Dedifferentiated amniotic fluid mesenchymal stem cell (primary cell): ENCODE data around the gene DNAH7.
A peak's percentile ranks its signal among the peaks of the same experiment; 100 is the strongest.

Source experiments
- DNase-seq: peaks from one replicate; pipeline ENCODE4 v3.0.0-alpha.2; 2016; ENCODE audit errors: extremely low spot score

The DNAH7 gene

DNA sequence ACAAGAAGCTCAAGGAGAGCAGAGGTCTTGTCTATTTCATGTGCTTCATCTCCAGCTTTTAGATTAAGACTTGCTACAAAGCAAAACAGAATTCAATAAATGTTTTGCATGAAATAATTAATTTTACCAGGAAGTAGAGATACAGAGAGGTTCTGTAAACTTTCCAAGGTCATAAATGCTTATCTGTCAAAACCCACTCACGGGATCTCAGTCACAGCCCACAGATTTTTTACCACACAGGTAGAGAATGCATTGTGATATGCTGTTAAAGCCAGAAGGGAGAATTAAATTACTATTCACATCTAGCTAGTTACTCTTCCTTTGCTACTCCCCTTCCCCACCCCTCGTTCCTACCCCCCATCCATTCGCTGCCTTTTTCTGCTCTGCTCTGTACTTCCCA lies 205.5 kb downstream of the DNAH7 start:
- DNase-seq: no peak

GRCh38 chr2:195861821-195862220 lies 206.8 kb downstream of the DNAH7 start:
- DNase-seq: no peak

DNA sequence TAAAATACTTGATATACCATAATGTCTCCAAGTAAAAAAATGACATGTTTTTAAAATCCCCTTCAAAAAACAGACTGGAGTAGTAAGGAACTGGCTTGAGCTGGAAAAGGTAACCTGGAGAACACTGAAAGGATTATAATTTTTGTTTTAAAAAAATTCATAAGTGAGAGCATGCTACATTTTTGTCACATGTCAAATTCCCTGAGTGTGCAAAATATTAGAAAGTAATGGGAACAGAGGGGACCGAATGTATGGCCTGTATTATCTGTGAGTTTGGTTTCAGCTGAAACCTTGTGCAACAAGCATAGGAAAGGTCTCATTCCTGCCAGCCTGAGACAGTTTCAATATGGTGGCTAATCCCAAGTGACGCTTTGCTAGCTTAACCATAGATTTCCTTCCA lies 209.1 kb downstream of the DNAH7 start:
- DNase-seq: no peak

GRCh38 chr2:195857132-195857531 lies 211.5 kb downstream of the DNAH7 start:
- no peak for DNase-seq

DNA sequence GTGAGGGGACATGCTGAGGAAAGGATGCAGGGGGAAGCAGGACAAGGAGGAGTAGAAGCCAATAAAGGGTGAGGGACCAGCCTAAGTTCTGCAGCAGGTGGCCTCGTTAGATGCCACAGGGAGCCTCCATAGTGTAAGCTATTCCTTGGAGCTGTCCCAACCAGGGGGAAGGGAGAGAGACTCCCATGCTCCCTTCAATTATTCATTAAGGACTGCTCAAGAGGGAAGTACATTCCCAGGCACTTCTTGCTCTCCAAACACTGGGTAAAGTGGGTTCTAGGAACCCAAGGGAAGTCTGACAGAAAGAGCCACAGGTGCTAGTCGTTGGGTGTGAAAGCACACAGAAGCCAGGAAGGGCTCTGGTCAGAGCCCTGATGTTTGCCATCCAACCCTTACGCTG lies 217.9 kb downstream of the DNAH7 start:
- no peak for DNase-seq

GRCh38 chr2:195848119-195848899 lies 220.3 kb downstream of the DNAH7 start:
- DNase-seq: no peak

GRCh38 chr2:195842932-195843331 lies 225.7 kb downstream of the DNAH7 start:
- no peak for DNase-seq

DNA sequence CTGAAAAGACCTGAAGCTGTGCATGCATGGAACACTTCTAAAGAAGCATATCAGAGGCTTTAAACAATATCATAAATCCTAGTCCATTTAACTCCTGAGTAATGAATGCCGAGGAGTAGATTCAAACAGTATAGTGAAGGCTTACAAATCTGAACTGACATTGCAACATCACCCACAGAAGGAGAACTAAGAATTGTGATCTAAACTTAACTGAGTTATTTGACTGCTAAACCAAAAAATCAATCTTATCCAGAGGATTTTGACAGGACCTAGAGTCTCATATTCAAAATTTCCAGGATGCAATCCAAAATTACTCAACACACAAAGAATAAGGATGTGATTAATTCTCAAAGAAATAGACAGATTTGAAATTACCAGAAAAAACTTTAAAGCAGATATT lies 230.6 kb downstream of the DNAH7 start:
- no peak for DNase-seq

GRCh38 chr2:195836002-195836401 lies 232.6 kb downstream of the DNAH7 start:
- DNase-seq: no peak

DNA sequence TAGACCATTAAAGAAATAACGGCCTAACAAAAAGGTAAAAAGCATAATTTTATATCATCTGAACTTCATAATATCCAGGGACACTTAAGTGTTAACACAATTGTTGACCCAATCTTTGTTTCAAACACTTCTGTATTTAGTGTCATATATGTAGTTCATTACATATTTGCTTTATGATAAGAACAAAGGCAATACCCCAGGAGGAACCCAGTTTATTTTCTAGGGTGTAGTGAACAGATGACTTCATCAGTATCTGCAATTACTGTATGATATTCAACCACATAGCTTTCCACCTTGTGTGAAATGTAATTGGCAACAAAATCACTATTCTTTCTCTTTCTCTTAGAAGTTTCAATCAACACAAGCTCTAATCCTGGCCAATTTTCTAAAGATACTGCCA lies 233.8 kb downstream of the DNAH7 start:
- DNase-seq: no peak

DNA sequence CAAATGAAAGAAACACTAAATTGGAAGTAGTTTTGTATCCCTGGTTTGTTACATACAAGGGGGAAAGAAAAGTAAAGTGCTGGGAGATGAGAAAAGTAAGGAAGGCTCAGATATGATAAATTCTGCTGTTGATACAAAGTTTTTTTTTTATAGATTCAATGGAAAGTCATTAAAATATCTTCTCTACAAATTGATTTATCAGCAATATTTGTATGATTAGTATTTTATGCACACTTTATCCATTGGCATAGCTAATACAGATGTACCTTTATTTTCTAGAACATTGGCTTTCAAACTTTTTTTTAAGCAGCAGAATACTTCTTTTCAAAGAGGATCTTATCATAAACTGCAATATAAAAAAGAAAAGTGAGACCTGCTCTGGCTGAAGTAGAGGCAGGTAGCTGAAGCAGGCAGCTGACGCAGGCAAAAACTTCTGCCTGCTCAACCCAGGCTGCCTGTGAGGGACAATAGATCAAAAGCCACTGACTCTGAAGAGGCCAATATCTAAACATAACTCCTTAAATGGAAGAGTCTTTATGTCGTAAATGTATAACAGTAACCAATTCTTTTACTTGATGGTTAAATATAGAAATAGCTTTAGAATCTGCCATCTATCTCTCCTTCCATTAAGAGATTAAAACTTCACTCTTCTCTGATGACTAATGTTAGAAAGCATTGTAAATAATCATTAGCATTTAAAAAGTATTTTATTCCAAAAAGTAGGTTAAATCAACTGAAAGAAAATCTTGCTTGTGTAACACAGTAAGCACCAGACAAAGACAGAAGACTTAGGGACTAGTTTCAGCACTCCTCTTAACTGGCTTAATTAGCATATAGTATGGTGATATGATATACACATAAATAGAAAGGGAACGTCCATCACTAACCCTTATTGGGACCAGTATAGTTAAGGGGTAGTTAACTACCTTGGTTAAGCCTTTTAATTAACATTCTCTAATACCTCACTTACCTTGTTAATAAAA lies 237.4 kb downstream of the DNAH7 start:
- no peak for DNase-seq

- no peak for DNase-seq
These were observed 244.2 kb downstream of the DNAH7 start for GRCh38 chr2:195824478-195824877.

DNA sequence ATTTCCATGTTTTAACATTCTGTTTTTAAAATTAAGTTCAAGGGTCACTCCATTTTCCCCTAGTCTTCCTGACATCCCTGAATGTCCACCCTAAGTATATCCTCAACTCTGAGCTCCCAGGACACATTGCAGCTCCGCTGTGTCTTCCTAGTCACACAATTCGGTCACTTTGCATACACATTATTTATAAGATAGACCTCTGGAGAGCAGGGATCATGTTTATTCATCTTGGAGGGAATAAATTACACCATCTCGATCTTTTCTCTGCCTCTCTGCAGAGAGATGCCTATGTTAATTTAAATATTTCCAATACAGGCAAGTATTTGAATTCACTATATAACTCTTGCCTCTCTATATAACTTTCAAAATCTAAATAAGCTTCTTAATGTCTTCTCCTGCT lies 245.4 kb downstream of the DNAH7 start:
- no peak for DNase-seq

DNA sequence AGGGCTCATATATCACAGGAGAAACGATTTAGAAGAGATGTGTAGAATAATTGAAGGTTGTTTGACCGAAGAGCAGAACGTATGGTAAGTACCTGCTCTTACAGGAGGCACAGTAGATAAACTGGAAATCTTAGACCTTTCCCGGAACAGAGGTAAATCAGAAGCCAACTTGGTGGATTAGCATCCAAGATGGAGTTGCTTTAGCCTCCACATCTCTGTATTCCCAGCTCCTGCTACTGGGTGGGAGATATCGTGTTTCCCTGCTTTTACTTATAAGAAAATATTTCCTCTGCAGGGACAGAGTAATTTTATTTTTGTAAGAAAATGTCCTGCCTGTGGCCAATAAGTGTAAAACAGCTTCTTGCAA lies 247.1 kb downstream of the DNAH7 start:
- DNase-seq: no peak

DNA sequence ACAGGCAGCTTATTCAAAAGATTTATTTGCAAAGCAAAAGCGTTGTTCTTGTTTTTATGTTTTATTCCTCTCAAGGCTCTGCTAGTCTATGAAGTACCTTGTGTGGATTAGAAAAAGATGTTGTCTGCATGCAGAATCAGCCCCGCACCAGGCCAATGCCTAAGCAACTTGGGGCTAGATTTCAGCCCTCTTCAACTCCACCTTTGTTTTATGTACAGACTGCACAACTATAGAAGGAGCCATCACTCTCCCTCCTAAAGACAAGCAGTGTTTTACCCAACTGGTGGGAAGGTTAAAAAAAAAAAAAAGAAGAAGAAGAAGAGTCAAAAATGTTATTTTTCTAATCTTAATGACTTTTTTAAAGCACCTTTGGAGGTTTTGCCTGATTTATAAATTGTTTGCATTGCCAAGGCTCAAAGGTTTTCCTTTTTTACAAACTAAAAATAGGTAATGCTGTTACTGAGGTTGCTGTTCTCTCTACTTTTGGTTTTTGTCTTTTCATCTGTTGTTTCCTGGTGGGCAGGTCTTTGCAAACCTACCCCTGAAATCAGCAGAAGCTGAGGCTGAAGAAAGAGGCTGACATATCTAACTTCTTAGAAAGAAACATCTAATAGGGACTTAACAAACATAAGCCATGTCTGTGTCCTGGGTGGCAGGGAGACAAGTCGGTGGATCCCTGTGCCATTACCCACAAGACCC lies 247.6 kb downstream of the DNAH7 start:
- DNase-seq: no peak

GRCh38 chr2:195820373-195820772 lies 248.3 kb downstream of the DNAH7 start:
- DNase-seq: peak; percentile 76

DNA sequence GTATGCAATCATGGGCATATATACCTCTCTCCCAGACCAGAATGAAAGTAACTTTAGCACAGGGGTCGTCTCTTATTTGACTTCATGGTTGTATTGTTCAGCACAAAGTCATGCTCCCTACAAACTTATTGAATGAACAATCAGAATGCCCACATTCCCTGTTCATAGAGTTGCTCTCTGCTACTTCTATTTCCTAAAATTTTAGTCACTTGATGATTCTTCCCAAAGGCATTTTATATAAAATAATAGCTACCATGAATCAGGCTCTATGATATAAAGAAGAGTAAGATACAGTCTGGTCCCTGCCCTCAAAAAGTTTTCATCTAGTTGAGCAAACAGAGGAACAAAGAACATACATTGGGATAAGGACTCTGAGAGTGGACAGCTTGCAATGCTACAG lies 249.4 kb downstream of the DNAH7 start:
- DNase-seq: no peak

- DNase-seq: no peak
These were observed 250.1 kb downstream of the DNAH7 start for GRCh38 chr2:195818526-195818925.

DNA sequence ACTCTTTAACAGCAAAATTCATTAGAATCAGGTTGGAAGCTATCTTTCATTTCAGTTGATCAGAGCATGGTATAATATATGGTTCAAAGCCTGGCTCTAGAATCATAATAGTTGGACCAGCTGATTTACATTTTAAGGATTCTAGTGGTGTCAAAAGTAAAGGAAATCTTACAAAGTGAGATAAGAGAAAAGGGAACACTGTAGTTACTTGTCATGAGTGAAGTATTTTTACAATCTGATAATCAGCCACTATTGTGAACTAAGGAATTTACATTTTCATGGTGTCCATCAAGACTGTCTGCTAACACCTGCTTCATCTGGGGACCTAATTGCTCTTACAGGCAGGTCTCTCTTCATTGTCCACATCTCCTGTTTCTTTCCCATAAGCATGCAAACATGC lies 250.5 kb downstream of the DNAH7 start:
- no peak for DNase-seq

GRCh38 chr2:195815083-195815482 lies 253.6 kb downstream of the DNAH7 start:
- DNase-seq: no peak

GRCh38 chr2:195813421-195813820 lies 255.2 kb downstream of the DNAH7 start:
- no peak for DNase-seq

DNA sequence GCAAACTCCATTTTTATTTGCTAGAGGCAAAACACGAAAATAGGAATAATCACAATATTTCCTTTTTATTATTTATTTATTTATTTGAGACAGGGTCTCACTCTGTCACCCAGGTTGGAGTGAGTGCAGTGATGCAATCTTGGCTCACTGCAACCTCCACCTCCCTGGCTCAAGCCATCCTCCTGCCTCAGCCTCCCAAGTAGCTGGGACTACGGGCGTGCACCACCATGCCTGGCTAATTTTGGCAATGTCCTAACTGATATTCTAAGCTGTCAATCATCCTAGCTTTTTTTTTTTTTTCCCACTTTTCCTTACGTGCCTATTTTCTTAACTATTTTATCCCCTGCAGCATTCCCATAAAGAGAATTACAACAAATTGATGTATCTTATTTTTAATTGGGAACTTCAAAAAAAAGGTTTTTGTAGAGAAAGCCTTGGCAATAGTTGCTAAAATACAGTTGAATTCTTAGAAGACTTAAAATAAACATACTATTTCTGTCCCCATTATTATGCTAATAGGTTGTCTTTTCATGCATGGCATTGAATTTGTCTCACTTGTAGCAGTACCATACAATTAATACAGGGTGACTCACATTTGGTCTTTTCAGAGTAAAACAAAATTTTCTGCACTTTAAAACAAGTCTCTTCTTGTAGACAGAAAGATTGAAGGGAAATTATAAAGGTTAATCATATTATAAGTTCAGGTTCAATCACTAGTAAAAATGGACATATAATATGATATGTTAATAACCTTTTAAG lies 258.1 kb downstream of the DNAH7 start:
- no peak for DNase-seq
